GM10248 (cell line): Measurements from ENCODE around the gene IFT25.

Source experiments
- CTCF ChIA-PET: fragments of 300-600 bp; sonication (Branson Sonifier 250); formaldehyde crosslinking; extraction: SDS; loops from one replicate; lab custom pipeline; 2021; ENCODE audit warnings: antibody characterized with exemption; lab: Yijun Ruan, JAX
- POLR2A ChIA-PET: fragments of 350-650 bp; sonication (Branson Sonifier 250); formaldehyde crosslinking; extraction: SDS; loops from one replicate; lab custom pipeline; 2020; ENCODE audit warnings: antibody characterized with exemption; lab: Yijun Ruan, JAX
- DNase-seq: peaks from one replicate; pipeline ENCODE4 v3.0.0; 2012; ENCODE audit errors: extremely low spot score
- TF ChIP-seq, protein P1 (sequence below): IDR thresholded peaks from 2 replicates; pipeline ENCODE4 v1.5.1; 2012; ENCODE audit warnings: mild to moderate bottlenecking, low read depth; ENCODE audit errors: extremely low read depth, missing control alignments, control extremely low read depth

Gene IFT25

GRCh38 chr1:53936430-53936829, 9.1 kb downstream of the IFT25 start:
- ChIA-PET CTCF (interaction anchor here (1.0 to 1.8 kb wide), 2 partner anchors 9 kb away, joined by 3 to 4 read pairs; partner anchors contain the start of gene IFT25), POLR2A (no interaction called here)
- DNase-seq, result no peak
- TF ChIP-seq, protein P1, sequence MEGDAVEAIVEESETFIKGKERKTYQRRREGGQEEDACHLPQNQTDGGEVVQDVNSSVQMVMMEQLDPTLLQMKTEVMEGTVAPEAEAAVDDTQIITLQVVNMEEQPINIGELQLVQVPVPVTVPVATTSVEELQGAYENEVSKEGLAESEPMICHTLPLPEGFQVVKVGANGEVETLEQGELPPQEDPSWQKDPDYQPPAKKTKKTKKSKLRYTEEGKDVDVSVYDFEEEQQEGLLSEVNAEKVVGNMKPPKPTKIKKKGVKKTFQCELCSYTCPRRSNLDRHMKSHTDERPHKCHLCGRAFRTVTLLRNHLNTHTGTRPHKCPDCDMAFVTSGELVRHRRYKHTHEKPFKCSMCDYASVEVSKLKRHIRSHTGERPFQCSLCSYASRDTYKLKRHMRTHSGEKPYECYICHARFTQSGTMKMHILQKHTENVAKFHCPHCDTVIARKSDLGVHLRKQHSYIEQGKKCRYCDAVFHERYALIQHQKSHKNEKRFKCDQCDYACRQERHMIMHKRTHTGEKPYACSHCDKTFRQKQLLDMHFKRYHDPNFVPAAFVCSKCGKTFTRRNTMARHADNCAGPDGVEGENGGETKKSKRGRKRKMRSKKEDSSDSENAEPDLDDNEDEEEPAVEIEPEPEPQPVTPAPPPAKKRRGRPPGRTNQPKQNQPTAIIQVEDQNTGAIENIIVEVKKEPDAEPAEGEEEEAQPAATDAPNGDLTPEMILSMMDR, result no peak

DNA sequence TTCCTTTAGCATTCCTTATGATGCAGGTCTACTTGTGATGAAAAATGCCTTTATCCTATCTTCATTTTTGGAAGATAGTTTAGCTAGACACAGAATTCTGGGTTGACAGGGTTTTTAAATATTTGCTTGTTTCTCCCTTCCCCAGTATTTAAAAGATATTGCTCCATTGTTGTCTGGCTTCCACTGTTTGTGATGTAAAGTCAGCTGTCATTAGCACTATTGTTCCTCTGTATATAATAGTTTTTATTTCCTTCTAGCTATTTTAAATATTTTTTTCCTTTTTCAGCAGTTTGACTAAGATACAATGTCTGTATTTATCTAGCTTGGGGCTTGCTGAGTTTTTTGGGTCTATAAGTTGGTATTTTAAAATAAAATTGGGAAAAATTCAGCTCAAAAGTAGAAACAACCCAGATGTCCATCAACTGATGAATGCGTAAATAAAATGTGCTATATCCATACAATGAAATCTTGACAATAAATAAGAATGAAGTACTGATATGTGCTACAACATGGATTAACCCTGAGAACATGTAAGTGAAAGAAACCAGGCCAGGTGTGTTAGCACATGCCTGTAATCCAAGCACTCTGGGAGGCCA, 11.2 kb downstream of the IFT25 start:
- CTCF ChIA-PET, result interaction anchor here (0.8 to 2.2 kb wide), 7 partner anchors 9 to 74 kb away, joined by 3 to 7 read pairs (median 3); partner anchors contain the start of gene IFT25
- POLR2A ChIA-PET, result no interaction called here
- TF ChIP-seq, protein P1, result no peak
- no peak for DNase-seq

GRCh38 chr1:53931523-53931922, 14.0 kb downstream of the IFT25 start:
- CTCF ChIA-PET, result interaction anchor here (0.6 to 1.5 kb wide), 5 partner anchors 10 to 70 kb away, joined by 3 to 5 read pairs (median 3); no protein-coding TSS in a partner anchor
- TF ChIP-seq, protein P1, result no peak
- POLR2A ChIA-PET, result no interaction called here
- DNase-seq, result no peak

DNA sequence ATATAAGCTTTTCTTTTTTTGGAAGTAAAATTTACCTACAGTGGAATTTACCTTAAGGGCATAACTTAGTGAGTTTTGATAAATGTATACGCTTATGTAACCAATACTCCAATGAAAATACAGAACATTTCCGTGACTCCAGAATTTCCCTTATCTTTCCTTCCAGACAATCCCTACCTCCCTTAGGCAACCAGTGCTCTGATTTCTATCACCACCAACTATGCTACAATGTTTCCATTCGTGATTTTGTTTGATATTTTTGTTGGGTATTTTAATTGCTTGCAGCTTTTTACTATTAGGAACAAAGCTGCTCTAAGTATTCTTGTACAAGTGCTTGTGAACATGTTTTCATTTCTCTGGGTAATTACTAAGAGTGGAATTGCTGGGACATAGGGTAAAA, 14.6 kb downstream of the IFT25 start:
- ChIA-PET POLR2A (no interaction called here), CTCF (interaction anchor here (1.0 to 1.5 kb wide), 4 partner anchors 9 to 28 kb away, joined by 3 to 5 read pairs (median 3); no protein-coding TSS in a partner anchor)
- DNase-seq, result no peak
- TF ChIP-seq, protein P1, result no peak

DNA sequence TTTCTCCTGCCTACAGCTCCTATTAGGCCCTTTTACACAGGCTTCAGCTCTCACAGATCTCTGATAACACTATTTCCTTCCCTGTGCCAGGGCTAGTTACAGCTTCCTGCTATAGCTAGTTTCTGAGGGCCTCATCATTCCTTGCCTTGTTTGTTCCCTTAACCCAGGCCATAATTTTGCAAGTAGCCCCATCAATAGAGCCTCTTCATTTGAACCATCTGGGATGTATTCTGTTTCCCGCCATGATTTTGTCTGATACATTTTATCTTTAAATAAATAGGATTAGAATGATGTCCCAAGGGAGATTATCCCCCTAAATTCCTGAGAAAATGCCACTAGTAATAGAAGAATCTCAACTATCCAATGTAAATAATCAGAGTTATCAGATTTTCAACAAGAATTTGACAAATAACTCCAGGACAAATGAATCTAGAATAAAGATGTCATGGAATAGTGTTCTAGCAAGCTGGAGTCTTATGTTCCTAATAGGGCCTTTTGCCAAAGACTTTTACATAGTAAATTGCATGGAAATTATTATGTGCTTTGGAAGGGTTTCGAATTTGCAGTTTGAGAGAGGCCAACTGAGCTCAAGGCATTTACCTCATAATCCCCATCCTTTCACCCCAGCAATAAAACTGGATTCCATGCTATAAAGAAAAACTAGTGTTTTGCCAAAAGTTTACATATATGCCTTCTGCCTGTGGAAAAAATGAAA, 16.1 kb downstream of the IFT25 start:
- TF ChIP-seq, protein P1, result no peak
- ChIA-PET POLR2A (interaction anchor here (0.7 kb wide), 2 partner anchors 16 kb away, joined by 3 to 4 read pairs; partner anchors contain the start of gene IFT25), CTCF (interaction anchor here (1.4 to 2.2 kb wide), 3 partner anchors 10 to 69 kb away, joined by 5 to 11 read pairs (median 7); partner anchors contain the start of genes IFT25 and LRRC42)

DNA sequence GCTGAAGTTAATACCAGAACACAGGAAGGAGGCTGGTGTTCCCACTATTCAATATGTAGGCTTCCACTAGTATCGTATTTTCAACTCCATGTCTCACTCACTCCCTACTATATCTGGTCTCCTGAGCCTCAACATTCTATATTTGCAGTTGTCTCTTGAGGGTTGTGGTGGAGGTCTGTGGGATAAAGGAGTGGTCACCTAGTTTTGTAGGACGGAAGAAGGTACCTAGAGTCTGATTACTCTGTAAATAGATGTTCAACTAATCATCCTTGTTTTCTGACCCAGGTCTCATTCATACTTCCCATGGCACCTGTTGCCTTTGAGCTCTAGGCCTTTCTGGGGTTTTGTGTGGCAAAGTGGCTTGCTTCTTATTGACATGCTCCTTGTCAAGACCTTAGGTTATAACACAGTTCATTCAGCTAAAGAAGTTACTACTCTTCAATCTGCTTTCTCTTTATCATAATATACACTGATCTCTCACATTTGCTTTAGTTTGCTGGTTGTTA, 18.1 kb downstream of the IFT25 start:
- ChIA-PET POLR2A (no interaction called here), CTCF (interaction anchor here (1.0 to 1.7 kb wide), 4 partner anchors 9 to 22 kb away, joined by 4 to 6 read pairs (median 4); no protein-coding TSS in a partner anchor)
- TF ChIP-seq, protein P1, result no peak
- no peak for DNase-seq

More for the DNA sequence above, 16.1 kb downstream of the IFT25 start:
- no peak for DNase-seq
